Hindlimb muscle (tissue), 1 donor: ENCODE data around the gene MMS19. TPM values are rescaled to one million over a fixed set of nuclear protein-coding genes. Genes with fewer than 3 reads are reported as not detected.

ENCODE experiments used
- DNase-seq: peaks from one replicate; pipeline ENCODE4 v3.0.0-alpha.2; 2013
- polyA plus RNA-seq: library from polyadenylated mRNA; unstranded; fragments of 120-200 nt; gene quantifications from one replicate; pipeline ENCODE4 v1.2.1, GENCODE V29; 2013; ENCODE audit not compliant: insufficient read length

The MMS19 gene
- polyA plus RNA-seq, 1 donor, result 66.7 TPM

DNA sequence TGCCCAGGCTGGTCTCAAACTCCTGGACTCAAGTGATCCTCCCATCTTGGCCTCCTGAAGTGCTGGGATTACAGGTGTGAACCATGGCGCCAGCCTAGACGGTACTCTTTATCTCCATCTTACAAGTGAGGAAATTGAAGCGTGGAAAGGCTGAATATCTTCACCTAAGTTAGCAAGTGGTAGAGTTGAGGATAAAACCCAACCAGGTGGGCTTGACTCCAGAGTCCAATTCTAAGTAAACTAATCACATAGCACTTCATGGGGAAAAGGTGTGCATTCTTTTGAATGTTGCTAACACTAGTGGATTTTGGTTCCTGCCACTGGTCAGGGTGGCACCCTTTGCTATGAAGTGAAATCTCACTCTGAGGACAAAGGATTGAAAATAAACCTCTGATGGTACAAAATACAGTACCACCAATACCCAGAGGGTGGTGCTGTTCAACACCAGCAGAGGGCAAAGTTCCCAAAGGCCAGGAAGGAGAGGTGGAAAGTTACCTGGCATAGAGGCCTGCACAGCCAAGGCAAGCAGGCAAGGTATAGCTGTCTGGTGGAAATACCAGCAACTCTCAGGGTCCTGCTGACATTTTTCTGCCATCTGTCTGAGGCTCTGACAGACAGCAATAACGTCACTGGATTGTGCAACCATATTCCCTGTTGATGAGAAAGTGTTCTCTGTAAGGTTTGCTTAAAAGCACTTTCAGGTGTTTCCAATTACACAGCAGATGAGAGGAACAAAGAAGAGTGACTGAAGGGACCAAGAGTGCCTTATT is 34.7 kb downstream of the MMS19 start:
- DNase-seq, result peak; percentile 40

DNA sequence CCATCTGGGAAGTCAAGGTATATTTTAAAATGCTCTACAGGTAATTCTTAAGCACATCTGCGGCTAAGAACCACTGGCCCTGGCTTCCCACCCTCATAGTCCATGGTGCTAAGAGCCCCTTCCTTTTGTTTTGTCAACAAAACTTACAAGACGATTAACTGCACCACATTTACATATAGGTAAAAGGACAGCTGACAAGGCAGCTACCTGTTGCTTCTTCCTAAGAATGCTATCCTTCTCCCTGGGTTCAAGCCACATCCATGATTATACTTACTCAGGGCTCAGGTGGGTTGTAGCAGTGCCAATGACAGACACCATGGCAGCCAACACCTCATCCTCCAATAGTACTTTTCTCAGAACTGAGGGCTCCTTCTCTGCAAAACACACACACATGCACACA is 35.9 kb downstream of the MMS19 start:
- no peak for DNase-seq

DNA sequence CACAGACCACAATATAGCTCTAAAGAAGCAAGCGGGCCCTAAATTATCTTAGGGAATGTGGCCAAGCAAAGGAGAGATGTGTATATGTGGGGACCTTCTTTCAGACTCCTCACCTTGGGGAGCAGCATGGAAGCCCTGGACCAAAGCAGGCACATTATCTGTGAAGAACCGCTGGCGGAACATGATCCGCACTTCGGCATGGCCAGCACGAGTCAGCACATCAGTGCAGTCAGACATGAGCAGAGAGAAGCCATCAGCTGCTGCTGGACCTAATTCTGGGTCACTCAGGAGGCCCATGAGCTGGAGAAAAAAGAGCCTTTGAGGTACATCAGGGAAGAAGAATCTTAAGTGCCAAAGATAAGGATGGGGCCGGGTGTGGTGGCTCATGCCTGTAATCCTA is 38.3 kb downstream of the MMS19 start:
- no peak for DNase-seq

DNA sequence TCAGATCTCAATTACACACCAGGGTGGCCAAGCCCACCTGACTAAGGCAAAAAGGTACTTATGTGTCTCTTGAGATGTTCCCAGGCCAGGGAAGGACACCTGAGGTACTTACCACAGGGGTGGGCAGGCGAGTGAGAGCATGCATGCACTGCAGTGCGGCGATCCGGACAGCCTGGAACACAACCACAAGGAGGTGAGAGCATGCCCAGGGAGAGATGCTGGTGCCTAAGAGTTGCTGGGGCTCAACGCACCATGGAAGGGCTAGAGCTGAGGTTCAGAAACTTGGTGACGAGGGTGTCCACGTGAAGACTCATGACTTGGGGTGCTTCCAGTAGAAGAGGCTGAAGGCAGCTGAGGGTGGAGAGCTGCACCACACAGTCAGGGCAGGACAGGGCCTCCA is 39.1 kb downstream of the MMS19 start:
- DNase-seq, result no peak

DNA sequence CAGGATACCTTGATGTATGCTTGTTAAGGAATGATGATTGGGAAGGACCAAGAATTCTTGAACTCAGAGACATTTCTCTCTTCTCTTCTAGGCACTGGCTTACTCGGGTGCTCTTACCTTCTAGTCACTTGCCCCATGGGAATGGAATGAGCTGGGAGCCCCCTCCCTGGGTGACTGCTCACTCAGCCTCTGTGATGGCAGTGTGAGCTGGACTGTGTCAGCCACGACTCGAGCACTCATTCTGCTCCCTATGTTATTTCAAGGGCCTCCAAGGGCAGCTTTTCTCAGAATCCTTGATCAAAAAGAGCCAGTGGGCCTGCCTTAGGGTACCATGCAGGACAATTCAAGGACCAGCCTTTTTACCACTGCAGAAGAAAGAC is 41.5 kb downstream of the MMS19 start:
- DNase-seq, result no peak

DNA sequence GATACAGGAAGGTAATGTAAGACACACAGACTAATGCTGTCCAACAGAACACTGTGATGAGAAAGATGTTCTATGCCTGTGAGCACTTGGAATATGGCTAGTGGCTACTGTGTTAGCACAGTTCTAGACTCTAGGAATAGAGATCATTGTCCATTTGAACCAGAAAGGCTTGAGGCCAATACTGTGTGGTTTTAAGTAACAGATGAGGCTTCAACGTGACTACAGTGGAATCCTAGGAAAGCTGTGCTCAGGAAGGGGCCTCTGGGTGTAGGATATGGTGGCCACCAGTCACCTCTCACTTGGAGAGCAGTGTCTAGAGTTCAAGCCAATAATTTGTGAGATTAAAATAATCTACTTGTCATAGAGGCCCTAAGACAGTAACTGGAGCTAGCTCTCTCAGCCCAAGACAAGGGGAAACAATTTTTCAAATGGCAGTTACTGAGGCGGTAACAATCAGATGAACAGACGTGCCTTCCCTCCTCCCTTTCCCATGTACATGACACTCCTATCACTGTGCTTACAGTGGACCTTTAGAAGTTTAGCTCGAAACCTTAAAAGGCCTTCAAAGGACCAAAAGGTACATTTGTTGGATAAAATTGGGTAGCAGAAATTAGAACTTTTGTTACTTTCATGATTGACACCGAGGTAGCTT is 42.1 kb downstream of the MMS19 start:
- no peak for DNase-seq

DNA sequence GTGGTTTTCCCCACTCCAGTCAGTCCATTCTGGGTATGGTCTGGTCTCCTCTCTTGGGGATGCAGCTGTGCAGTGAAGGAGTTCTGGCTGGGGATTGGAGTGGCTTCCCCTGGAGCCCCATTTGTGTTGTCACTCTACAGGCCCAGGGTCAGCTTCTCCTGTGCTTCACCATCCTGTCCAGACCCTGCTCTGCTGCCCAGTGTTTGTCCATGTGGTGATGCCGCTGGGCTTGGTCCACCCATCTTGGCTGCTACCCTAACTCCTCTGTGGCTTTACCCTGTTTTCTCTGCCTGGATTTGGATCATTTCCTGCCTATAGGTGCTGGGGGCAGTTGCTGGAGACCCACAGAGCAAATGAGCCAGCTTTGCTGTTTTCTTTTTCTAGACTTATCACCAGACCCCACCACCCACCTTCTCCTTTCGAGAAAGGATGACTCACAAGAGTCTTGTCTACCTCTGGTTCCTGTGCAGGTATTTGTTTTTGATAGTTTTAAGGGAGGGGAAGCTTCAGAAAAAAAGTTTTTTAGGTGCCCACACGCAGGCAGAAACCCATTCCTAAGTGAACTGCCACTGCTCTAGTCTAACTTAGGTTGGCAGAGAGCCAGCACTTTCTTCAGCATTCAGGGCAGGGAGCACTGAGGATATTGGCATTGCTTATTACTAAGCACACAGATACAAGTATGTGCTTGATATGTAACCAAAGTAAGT is 43.7 kb downstream of the MMS19 start:
- DNase-seq, result no peak

DNA sequence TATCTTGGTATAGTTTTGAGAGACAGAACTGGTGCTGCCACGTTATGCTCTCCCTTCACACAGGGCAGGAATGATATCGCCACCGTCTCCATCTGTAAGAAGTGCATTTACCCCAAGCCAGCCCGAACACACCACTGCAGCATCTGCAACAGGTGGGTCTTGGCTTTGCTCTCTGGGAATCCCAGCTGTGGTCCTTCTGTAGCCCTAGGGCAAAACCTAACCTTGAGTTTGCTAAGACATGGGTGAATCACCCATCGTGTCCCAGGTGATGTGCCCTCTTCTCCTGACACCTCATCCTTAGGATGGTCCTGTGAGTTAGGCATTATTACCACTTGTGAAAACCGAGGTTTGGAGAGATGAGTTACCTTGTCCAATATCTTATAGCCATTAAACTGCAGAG is 45.9 kb downstream of the MMS19 start:
- no peak for DNase-seq

DNA sequence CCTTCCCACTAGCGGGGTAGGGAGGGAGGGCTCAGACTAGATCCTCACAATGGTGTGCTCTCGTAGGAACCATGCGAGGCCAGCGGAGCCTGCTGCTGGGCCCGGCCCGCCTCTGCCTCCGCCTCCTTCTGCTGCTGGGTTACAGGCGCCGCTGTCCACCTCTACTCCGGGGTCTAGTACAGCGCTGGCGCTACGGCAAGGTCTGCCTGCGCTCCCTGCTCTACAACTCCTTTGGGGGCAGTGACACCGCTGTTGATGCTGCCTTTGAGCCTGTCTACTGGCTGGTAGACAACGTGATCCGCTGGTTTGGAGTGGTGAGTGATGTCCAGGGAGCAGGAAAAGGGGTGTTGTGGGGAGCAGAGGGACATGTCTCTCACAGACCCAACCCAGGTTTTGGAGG is 46.6 kb downstream of the MMS19 start:
- no peak for DNase-seq

DNA sequence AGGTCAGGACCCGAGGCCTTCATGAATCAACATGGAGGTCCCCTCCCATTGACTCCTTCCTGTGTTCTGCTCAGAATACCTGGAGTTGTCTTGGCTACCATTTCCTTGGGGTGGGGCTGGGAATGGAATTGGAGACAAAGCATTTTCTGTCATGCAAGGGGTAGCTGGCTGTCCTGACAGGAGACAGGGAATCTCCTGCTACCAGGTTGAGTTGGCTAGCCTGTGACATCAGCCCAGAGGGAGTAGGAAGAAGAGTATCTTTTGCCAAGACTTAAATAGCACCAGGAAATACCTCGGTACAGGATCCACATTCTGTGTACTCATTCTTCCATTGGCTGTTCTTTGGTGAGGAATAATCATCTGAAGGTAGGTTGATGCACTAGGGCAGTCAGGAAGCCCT is 47.4 kb downstream of the MMS19 start:
- no peak for DNase-seq

DNA sequence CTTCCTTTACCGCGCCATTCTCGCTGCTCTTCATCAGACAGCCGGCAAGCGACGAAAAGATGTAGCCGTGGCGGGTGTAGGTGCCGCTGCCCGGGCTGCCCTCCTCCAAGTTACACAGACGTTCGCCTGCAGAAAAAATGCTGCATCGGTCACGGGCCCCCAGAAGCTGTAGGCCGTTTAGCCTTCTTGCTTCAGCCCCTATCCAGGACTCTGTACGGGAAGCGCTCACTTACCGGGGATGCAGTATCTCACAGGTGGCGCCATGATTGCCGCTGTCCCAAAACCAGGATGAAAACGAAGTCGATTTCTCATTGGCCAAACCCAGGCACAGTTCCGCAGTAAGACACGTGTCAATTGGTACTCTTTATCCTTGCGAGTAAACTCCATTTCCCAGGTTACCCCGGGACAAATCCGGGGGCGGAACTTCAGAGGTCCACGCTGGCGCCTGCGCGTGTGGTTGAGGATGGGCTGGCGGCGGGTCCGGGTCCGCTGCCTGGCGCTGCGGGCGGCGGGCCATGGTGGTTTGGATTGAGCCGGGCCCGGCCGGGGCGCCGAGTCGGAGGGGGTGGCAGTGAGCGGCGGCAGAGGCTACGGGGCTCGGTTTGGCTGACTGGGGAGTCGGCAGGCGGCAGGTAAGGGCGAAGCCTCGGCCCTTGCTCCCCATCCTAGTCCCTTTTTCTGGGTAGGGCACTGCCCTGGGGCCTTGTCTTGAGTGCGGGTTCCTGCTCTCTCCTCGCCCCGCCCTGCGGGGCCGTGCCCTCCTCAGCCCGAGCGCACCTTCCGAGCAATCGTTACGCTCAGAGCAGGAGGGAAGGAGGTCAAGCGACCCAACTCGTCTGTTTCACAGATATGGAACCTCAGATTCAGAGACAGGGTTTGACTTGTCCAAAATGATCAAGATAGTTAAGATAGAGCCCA is 52.2 kb downstream of the MMS19 start, which contains the start of the genes EXOSC1 and ZDHHC16:
Gene EXOSC1, minus strand, starts transcription at position 285 of the 918 bp plus-strand sequence. Its CDS starts 21 bp downstream, at position 264.
Gene ZDHHC16, plus strand, starts transcription at position 454 of the 918 bp plus-strand sequence. CDS start 5,501 bp downstream, outside the sequence.
- peak; percentile 96 for DNase-seq

DNA sequence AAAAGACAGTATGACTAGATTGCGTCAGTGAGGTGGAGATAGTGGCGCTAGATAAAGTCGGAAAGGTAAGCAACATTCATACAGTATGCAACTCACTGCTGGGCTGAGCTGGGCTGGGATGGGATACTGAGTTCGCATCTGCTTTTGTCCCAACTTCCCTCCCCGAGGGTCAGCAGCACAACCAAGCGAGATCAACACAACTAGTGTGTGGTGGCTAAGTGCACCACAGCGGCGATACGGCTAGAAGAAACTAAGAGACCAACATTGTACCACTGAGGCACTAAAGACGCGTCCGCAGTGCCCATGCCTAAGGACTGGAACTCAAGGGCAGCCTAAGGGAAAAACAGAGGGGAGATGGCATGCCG is 52.9 kb downstream of the MMS19 start:
- DNase-seq, result no peak

DNA sequence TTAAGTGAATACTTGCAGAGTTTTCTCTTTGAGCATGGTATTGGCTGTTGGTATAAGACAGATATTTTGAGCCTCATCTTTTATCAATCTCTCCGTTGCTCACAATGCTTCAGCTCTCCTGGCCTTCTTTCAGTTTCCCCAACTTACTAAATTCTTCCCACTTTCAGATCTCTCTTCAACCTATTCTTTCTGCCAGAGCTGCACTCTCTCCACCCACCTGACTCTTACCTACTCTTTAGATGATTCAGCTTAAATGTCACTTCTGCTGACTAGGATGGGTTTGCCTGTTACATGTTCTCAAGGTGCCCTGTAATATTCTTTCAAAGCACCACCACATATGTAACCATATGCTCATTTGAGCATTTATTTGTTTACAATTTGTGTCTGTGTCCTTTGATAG is 54.0 kb downstream of the MMS19 start:
- no peak for DNase-seq

DNA sequence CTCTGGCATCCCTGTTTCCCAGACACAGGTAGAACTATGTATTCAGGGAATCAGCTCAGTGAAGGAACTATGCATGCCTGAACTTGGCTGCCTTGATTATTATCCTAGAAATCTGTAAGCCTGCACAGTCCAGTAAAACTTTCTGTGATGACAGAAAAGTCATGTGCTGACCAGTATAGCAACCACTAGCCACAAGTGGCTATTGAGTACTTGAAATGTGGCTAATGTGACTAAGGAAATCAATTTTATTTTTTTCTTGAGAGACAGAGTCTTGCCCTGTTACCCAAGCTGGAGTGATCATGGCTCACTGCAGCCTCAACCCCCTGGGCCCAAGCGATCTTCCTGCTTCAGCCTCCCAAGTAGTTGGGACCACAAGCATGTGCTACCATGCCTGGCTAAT is 55.9 kb downstream of the MMS19 start:
- no peak for DNase-seq

DNA sequence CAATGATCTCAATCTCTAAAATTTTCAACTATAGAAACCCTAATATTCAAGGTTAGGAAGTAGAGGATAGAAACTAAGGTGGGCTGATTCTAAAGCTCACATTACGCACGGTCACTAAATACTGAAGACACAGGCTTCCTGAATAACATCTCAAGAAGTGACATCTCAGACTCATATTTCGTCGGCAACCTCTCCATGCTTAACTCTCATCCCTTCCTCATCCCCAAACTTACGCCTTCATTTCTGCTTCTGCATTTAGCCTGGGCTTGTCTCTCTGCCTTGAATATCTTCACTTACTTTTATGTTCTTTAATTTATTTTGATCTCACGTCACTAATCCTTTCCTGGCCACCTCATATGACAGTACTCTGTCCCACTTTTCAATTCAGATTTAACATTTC is 63.0 kb downstream of the MMS19 start:
- DNase-seq, result no peak

DNA sequence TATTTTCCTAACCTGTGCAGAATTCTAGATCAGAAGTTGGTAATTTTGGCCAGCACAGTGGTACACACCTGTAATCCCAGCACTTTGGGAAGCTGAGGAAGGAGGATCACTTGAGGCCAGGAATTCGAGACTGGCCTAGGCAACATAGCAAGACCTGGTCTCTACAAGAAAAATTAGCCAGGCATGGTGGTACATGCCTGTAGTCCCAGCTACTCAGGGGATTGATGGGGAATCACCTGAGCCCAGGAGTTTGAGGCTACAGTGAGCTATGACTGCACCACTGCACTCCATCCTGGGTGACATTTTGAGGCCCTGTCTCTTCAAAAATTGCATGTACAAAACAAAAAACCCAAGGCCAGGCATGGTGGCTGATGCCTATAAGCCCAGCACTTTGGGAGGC is 63.7 kb downstream of the MMS19 start:
- no peak for DNase-seq

DNA sequence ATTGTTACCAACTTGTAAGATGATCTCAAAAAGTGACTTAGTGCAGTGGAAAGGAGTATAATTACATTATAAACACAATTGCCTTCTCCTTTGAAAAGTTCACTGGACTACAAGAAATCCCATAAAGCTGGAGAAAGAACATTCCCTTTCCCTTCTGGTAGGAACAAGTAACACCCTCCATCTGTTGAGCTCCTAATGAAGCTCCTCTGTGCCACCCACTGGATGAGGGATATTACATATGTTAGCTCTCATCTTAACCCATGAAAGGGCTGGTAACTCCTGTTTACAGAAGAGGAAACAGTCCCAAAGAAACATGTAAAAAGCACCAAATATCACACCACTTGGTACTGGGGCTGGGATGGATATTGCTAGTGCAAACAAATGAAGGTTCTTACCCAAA is 64.2 kb downstream of the MMS19 start:
- no peak for DNase-seq

DNA sequence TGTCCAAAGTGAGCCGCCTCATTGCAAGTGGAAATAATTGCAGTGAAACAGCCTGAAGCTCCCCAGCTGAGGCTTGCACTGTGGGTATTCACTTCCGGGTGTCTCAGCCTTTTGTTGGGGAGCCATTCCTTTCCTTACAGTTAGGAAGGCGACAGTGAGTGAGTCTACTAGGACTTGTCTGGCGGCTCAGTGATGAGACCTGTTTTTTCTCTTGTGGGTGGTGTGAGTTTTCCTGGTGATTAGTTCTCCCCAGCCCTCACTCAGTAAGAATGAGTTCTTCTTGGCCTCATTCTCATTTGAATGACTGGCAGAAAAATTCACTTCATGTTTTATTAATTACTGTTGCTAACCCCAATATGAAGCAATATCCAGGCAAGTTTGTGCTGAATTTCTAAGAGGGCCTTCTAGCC is 69.6 kb downstream of the MMS19 start:
- no peak for DNase-seq

DNA sequence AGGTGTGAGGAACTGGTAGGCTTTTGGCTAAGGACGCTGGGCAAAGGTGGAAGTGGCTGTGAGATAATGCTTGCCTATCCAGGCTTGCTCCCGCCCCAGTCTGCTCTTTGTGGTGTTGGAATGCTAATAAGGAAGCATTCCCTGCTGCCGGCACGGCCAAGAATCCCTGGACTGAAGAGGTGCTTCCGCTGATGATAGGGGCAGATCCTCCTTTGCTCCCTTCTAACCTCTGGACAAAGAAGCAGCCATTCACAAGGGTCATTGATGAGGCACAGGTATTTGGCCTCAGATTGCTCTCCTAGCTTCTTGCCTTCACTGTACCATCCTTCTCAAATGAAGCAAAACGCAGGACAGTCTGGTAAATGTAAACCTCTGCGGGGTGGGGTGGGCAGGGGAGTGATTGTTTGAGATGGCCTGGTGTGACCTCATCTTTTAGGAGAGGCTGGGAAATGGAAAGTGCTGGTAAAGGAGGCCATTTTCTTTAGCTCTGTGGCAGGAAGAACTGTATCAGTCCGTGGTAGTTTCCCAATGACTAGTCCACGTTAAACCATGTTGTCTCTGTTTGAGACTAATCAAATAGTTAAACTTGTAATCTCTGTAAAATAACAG is 70.5 kb downstream of the MMS19 start:
- no peak for DNase-seq

DNA sequence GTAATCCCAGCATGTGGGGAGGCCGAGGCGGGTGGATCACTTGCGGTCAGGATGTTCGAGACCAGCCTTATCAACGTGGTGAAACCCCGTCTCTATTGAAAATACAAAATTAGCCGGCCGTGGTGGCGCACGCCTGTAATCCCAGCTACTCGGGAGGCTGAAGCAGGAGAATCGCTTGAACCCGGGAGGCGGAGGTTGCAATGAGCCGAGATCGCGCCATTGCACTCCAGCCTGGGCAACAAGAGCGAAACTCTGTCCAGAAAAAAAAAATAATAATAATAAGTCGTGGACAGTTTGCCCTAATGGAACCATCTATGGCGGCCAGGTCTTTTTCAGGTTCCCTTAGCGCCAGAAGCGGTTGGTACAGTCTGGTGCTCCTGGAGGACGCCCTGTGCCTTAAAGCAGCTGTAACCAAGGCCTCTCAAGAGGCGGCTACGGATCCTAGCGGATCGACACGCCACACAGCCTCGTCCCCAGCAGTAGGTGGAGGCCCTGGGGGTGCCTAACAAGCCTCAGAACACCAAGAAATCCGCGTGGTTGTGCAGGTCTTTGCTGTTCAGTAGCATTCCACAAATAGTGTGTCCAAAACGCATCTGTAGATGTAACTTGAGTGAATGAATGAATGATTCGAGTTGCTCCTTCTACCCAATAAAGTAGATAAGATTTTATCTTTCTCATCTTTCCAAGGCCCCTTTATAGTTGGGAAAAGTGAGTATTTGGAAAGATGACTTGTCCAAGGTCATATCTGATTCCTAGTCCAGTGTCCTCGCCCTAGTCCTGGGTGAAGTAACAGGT is 71.2 kb downstream of the MMS19 start:
- no peak for DNase-seq
